ENCODE results near the gene NFATC2IP.

- TF ChIP-seq NCOA4 (IDR thresholded peaks at IDR 0.05; ENCODE audit: partially characterized antibody) (no peak), ETV1 (tag; conservative IDR thresholded peaks at IDR 0.05; ENCODE audit: low read depth) (no peak), LEF1 (IDR thresholded peaks at IDR 0.05) (no peak), ZNF780A (CRISPR knock-in tag; IDR thresholded peaks at IDR 0.05) (no peak), IRF2 (CRISPR knock-in tag; IDR thresholded peaks at IDR 0.05) (no peak)
- TF ChIP-seq, protein P1, sequence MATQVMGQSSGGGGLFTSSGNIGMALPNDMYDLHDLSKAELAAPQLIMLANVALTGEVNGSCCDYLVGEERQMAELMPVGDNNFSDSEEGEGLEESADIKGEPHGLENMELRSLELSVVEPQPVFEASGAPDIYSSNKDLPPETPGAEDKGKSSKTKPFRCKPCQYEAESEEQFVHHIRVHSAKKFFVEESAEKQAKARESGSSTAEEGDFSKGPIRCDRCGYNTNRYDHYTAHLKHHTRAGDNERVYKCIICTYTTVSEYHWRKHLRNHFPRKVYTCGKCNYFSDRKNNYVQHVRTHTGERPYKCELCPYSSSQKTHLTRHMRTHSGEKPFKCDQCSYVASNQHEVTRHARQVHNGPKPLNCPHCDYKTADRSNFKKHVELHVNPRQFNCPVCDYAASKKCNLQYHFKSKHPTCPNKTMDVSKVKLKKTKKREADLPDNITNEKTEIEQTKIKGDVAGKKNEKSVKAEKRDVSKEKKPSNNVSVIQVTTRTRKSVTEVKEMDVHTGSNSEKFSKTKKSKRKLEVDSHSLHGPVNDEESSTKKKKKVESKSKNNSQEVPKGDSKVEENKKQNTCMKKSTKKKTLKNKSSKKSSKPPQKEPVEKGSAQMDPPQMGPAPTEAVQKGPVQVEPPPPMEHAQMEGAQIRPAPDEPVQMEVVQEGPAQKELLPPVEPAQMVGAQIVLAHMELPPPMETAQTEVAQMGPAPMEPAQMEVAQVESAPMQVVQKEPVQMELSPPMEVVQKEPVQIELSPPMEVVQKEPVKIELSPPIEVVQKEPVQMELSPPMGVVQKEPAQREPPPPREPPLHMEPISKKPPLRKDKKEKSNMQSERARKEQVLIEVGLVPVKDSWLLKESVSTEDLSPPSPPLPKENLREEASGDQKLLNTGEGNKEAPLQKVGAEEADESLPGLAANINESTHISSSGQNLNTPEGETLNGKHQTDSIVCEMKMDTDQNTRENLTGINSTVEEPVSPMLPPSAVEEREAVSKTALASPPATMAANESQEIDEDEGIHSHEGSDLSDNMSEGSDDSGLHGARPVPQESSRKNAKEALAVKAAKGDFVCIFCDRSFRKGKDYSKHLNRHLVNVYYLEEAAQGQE (IDR thresholded peaks at IDR 0.05; ENCODE audit: borderline replicate concordance), result no peak
- TF ChIP-seq, protein P1 (CRISPR knock-in tag; IDR thresholded peaks at IDR 0.05; ENCODE audit: low read depth), result no peak
These were observed 26.4 kb upstream of the NFATC2IP start for GRCh38 chr16:28924399-28924761.

Measured in K562 (cell line).